ENCODE results near the gene PARP1. TPM values are rescaled to one million over a fixed set of nuclear protein-coding genes. Genes with fewer than 3 reads are reported as not detected.
A peak's percentile ranks its signal among the peaks of the same experiment; 100 is the strongest.

Gene PARP1
- total and polyA plus RNA-seq, 8 donors = 78.7 to 153 (median 129) TPM

- Histone ChIP-seq H3K4me1 (peaks cover 1 to 6% of the 10 kb centered on the region in 2 donors), H3K9me3 (no peaks in the 10 kb centered on the region), H3K4me3 (no peak overlapping the region), H3K27me3 (no peaks in the 10 kb centered on the region), H3K36me3 (no peaks in the 10 kb centered on the region), H3K27ac (no peak overlapping the region)
- DNase-seq (no peak), ATAC-seq (no peak)
- intact Hi-C loops (cut with DNase I) = no loop called here
- TF ChIP-seq CTCF (IDR thresholded peaks at IDR 0.05) = no peak
Observed at GRCh38 chr1:226411619-226412018, 3.7 kb upstream of the PARP1 start.

GRCh38 chr1:226410958-226411357 is 3.1 kb upstream of the PARP1 start:
- H3K4me1 ChIP-seq = peaks cover 5 to 13% of the 10 kb centered on the region in 2 donors
- H3K4me3 ChIP-seq = no peak overlapping the region
- intact Hi-C loops (cut with DNase I) = no loop called here
- H3K9me3 ChIP-seq = no peaks in the 10 kb centered on the region
- H3K36me3 ChIP-seq = no peaks in the 10 kb centered on the region
- no peak for TF ChIP-seq CTCF (IDR thresholded peaks at IDR 0.05)
- H3K27ac ChIP-seq = no peak overlapping the region
- DNase-seq = no peak
- no peaks in the 10 kb centered on the region for H3K27me3 ChIP-seq
- ATAC-seq = no peak

- Histone ChIP-seq H3K9me3 (no peaks in the 10 kb centered on the region), H3K36me3 (no peaks in the 10 kb centered on the region), H3K27ac (no peak overlapping the region), H3K4me1 (peaks cover 5 to 28% of the 10 kb centered on the region in 2 donors), H3K4me3 (no peak overlapping the region), H3K27me3 (no peaks in the 10 kb centered on the region)
- no peak for DNase-seq
- no peak for TF ChIP-seq CTCF (IDR thresholded peaks at IDR 0.05)
- intact Hi-C loops (cut with DNase I) = no loop called here
- ATAC-seq = no peak
Observed at GRCh38 chr1:226409392-226409791, 1.5 kb upstream of the PARP1 start.

GRCh38 chr1:226408285-226409184 is 642 bp upstream of the PARP1 start:
- Histone ChIP-seq H3K4me1 (peaks cover 11 to 35% of the 10 kb centered on the region in 2 donors), H3K4me3 (peak overlapping the region; percentile 84 to 87), H3K27me3 (no peaks in the 10 kb centered on the region), H3K9me3 (no peaks in the 10 kb centered on the region), H3K27ac (peak overlapping the region; percentile 77 to 88), H3K36me3 (no peaks in the 10 kb centered on the region)
- TF ChIP-seq CTCF (IDR thresholded peaks at IDR 0.05) = peak in 1 of 2 donors; percentile 17
- peak in 2 of 4 donors; percentile 43 to 78 for DNase-seq
- ATAC-seq = no peak
- intact Hi-C loops (cut with DNase I) = no loop called here

- Histone ChIP-seq H3K4me3 (peak overlapping the region; percentile 84 to 87), H3K27ac (peak overlapping the region; percentile 77 to 88), H3K27me3 (no peaks in the 10 kb centered on the region), H3K4me1 (peaks cover 11 to 40% of the 10 kb centered on the region in 2 donors), H3K9me3 (no peaks in the 10 kb centered on the region), H3K36me3 (peaks cover 0 to 2% of the 10 kb centered on the region in 2 donors)
- ATAC-seq (no peak), DNase-seq (no peak)
- intact Hi-C loops (cut with DNase I) = no loop called here
- TF ChIP-seq CTCF (IDR thresholded peaks at IDR 0.05) = no peak
Observed at GRCh38 chr1:226407199-226407496, 745 bp downstream of the PARP1 start.
